HG03135 (cell line): ENCODE measurements around the gene P4HTM.

Source experiments
- ATAC-seq: cut with Tn5 transposase; IDR thresholded peaks from one replicate; pipeline ENCODE4 v1.9.1; 2021; ENCODE audit warnings: mild to moderate bottlenecking, moderate library complexity; ENCODE audit not compliant: unreplicated experiment

P4HTM gene

GRCh38 chr3:48989796-48990635 is at the start of gene P4HTM:
Gene P4HTM (plus strand): TSS chr3:48990241. CDS start chr3:48990257, 16 bp downstream.
- ATAC-seq: peak; percentile 44

- ATAC-seq: no peak
Measured at GRCh38 chr3:48945432-48945831, 44.6 kb upstream of the P4HTM start.

- no peak for ATAC-seq
Measured at GRCh38 chr3:48945891-48946549, 44.0 kb upstream of the P4HTM start.

- no peak for ATAC-seq
Measured at GRCh38 chr3:48949376-48949717, 40.7 kb upstream of the P4HTM start.

GRCh38 chr3:48950051-48950450 is 40.0 kb upstream of the P4HTM start:
- ATAC-seq: no peak

GRCh38 chr3:48951764-48952163 is 38.3 kb upstream of the P4HTM start:
- ATAC-seq: no peak

- no peak for ATAC-seq
Measured at GRCh38 chr3:48952510-48953118, 37.4 kb upstream of the P4HTM start.

- ATAC-seq: no peak
Measured at GRCh38 chr3:48957006-48957705, 32.9 kb upstream of the P4HTM start.

GRCh38 chr3:48960841-48961413 is 29.1 kb upstream of the P4HTM start:
- no peak for ATAC-seq

- ATAC-seq: no peak
Measured at GRCh38 chr3:48962340-48962739, 27.7 kb upstream of the P4HTM start.

GRCh38 chr3:48962939-48963338 is 27.1 kb upstream of the P4HTM start:
- ATAC-seq: no peak

GRCh38 chr3:48963591-48963990 is 26.4 kb upstream of the P4HTM start:
- no peak for ATAC-seq

- no peak for ATAC-seq
Measured at GRCh38 chr3:48966367-48966766, 23.7 kb upstream of the P4HTM start.

GRCh38 chr3:48966876-48967361 is 23.1 kb upstream of the P4HTM start:
- no peak for ATAC-seq

- no peak for ATAC-seq
Measured at GRCh38 chr3:48970586-48970985, 19.5 kb upstream of the P4HTM start.

GRCh38 chr3:48974076-48974864 is 15.8 kb upstream of the P4HTM start:
- no peak for ATAC-seq

GRCh38 chr3:48979451-48979850 is 10.6 kb upstream of the P4HTM start:
- no peak for ATAC-seq

GRCh38 chr3:48980295-48980694 is 9.7 kb upstream of the P4HTM start:
- no peak for ATAC-seq

GRCh38 chr3:48982016-48982415 is 8.0 kb upstream of the P4HTM start:
- no peak for ATAC-seq

GRCh38 chr3:48982686-48983085 is 7.4 kb upstream of the P4HTM start:
- ATAC-seq: no peak
